ENCODE data around the gene DIPK1C. TPM values are rescaled to one million over a fixed set of nuclear protein-coding genes. Genes with fewer than 3 reads are reported as not detected.
"Not testable (repeated sequence)": the region's sequence is repeated elsewhere in the genome, so short reads cannot be mapped to it uniquely, and the experiment has no call there.

Gene DIPK1C
- not detected in 2 replicates for total RNA-seq
- not detected for polyA plus RNA-seq (2012)

- no peak for DNase-seq (ENCODE audit: low read depth)
Observed at GRCh38 chr18:74457043-74457724, at the start of gene DIPK1C. DIPK1C (minus strand) TSS chr18:74457308; CDS start chr18:74457259, 49 bp downstream.

DNA sequence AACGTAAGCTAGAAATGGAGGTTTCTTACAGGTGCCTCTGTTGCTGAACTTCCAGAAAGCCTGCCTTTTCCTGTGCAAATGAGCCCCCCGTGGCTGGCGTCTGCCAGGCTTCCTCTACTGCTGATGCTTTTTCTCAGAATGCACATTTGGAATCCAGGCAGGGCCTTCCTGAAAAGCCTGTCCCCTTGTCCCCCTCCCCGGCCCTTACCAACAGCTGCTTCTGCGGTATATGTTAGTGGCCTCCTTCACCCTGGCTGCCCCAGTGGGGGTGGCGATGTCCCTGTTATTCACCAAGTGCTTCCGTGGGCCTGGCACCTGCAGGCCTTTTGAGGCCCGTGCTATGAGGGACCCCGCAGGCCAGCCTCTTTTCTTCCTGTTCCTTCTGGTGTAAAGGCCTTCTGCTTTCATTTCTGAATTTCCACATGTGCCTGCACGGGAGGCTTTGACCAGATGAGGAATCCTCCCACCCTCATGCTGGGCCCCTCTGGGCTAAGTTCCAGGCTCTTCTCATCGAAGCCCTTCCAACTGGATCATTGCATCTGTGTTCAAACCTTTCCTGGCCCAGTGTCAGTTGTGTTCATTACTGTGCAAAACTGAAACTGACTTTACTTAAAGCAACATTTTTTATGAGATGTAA, 49.5 kb upstream of the DIPK1C start:
- no peak for DNase-seq (ENCODE audit: low read depth)

GRCh38 chr18:74505776-74506175, 48.7 kb upstream of the DIPK1C start:
- no peak for DNase-seq (ENCODE audit: low read depth)

DNA sequence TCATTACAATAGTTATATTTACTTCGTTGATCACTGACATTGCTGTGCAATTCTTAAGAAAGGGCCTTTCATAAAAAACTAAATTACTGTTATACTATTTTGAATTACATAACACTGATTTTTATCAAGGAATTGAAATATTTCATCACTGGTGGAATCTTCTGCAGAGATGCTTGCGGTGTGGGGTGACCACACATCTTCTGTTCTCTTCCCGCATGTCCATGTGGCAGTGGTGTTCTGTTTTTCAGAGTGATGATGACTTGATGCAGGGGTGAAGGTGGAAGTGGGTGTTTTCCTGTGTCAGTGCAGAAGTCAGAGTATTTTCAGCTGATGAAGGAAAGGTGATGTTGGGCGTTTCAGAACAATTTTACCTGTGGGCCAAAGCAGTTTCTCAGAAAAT, 46.0 kb upstream of the DIPK1C start:
- no peak for DNase-seq (ENCODE audit: low read depth)

DNA sequence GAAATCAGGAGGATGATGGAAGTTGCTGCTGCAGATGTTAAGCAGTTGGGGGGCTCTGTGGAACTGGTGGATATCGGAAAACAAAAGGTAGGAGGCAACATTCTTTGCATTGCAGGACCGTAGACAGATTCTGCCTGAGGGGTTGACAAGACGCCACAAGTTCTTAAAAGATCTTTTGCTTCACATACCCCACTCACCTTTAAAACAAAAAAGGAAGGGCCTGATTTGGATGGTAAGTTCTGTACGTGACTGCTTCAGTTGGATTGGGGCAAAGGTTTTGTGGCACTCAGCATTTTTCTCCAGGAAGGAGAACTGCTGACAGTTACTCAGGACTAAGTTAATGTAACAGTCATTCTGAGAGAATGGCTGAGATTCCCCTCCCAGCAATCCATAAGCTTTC, 44.3 kb upstream of the DIPK1C start:
- no peak for DNase-seq (ENCODE audit: low read depth)

GRCh38 chr18:74500774-74501173, 43.7 kb upstream of the DIPK1C start:
- not testable (repeated sequence) for DNase-seq (ENCODE audit: low read depth)

DNA sequence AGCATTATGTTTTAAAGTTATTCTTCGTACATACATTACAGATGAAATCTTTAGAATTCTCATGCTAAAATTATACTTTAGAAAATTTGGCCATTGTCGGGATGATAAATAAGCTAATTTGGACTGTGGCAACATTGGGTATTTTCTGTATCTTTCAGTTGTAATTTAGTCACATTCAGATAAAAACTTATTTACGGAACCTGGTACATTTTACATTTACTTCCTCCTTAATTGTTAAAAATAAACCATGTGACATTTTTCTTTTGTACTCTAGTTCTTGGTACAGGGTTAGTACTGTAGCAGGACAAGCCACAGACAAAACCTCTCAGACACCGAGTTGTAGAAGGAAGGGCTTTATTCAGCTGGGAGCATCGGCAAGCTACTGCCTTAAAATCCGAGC, 43.3 kb upstream of the DIPK1C start:
- DNase-seq (ENCODE audit: low read depth), result no peak

DNA sequence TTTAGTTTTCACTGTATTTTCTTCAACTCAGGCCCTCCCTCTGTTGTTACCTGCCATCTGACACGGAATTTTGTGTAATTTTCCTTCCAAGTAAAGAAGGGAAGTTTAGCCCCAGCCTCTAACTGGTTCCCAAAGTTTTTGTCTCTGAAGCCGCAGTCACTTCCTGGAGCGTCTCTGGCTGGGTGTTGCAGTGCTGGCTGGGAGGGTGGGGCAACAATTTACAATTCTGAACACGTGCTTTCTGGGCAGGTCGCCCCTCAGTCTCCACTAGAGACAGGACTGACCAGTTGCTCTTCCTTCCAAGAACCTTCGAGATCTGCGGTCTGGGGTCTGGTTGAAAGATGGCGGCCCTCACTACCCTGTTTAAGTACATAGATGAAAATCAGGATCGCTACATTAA, 42.5 kb upstream of the DIPK1C start:
- no peak for DNase-seq (ENCODE audit: low read depth)

- peak; percentile 26 for DNase-seq (ENCODE audit: low read depth)
Observed at GRCh38 chr18:74498712-74499627, 41.9 kb upstream of the DIPK1C start.

- DNase-seq (ENCODE audit: low read depth), result no peak
Observed at GRCh38 chr18:74497778-74498177, 40.7 kb upstream of the DIPK1C start.

GRCh38 chr18:74497324-74497676, 40.2 kb upstream of the DIPK1C start:
- no peak for DNase-seq (ENCODE audit: low read depth)

GRCh38 chr18:74496508-74497323, 39.6 kb upstream of the DIPK1C start:
- DNase-seq (ENCODE audit: low read depth), result peak; percentile 72

DNA sequence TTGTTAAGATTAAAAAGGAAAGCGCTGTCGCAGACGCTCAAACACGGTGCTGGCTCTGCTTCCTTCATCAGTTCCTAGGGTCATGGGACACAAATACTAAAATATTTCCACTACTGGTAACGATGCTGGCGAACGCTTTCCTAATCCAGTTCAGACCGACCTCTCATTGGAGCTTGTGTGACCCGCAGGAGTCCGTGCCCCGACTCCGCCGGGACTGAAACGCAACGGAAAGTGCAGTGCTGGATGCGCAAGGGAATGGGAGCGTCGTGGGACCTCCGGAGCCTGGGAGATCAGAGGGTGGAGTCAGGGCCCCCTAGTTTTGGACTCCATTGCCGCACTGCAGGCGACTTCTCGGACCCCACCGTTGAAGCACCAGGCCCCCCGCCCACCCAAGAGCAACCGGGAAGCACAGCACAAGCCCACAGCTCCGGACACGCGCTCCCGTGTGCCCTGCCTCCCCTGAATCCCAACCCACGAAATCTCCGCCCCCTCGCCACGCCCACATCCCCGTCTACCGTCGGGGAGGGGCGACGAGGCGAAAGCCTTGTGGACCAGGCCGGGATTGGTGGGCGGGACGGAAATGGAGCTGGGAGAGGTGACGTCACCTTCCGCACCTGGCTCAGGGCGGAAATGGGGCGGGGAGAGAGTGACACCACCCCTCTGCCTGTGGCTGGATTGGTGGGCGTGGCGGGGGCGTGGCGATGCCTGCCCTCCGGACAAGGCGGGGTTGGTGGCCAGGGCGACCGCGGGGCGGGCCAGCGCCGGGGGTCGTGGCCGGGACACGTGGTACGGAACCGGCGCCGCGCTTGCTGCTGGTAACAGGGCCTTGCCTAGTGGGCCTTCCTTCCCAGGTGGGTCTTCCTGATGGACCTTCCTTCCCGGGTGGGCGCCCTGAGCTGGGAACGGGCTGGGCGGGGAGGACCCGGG, 38.7 kb upstream of the DIPK1C start, which contains the start of gene CNDP2:
Gene CNDP2 (plus strand): TSS at position 783 of the 927 bp plus-strand sequence. CDS start 3,611 bp downstream, outside the sequence.
- DNase-seq (ENCODE audit: low read depth), result peak; percentile 99

DNA sequence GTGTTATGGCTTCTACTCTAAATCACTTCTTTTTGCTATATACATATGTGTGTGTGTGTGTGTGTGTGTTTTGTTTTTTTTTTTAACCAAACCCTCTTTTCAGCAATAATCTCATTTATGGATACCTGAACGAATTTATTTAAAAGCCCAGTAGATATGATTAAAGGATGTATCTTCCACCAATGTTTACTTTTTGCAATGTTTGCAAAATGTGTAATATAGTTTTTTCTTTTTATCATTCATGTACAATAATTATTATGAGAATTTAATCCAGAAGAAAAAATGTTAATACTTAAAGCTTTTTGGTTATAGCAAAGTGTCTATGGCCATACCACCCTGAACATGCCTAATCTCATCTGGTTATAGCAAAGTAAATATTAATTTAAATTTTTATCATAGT, 37.4 kb upstream of the DIPK1C start:
- no peak for DNase-seq (ENCODE audit: low read depth)

GRCh38 chr18:74493689-74494088, 36.6 kb upstream of the DIPK1C start:
- peak; percentile 49 for DNase-seq (ENCODE audit: low read depth)

DNA sequence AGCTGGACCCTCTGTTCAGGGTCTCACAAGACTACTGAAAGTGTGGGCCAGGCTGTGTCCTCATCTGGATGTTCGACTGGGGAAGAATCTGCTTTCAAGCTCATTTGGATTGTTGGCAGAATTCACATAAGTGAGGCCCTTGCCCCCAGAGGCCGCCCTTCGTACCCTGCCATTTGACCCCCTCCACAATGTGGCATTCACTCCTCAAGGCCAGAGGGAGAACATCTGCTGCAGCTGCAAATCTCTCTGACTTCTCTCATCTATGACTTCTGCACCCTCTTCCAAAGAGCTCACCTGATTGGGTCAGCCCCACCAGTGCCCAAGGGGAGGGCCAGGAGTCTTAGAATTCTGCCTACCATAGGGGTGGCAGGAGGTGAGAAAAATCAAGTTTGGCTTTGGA, 35.2 kb upstream of the DIPK1C start:
- DNase-seq (ENCODE audit: low read depth), result no peak

DNA sequence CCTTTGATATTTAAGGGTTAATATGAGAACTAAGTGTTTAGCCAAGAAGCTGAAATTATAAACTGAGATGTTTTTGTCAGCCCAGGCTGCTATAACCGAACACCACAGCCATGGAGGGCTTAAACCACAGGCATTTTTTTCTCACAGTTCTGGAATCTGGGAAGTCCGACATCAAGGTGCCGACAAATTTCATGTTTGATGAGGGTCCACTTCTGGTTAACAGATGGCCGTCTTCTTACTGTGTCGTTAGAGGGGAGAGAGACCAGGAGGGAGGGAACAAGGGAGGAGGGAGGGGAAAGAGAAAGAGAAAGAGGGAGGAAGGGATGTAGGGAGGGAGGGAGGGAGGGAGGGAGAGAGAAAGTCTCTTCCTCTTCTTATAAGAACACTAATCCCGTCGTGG, 32.6 kb upstream of the DIPK1C start:
- peak; percentile 84 for DNase-seq (ENCODE audit: low read depth)

- DNase-seq (ENCODE audit: low read depth), result no peak
Observed at GRCh38 chr18:74488864-74489263, 31.8 kb upstream of the DIPK1C start.

GRCh38 chr18:74488354-74488753, 31.2 kb upstream of the DIPK1C start:
- DNase-seq (ENCODE audit: low read depth), result no peak

All from myocyte (in vitro differentiated cells).